ENCODE measurements around the gene GGPS1.

Gene GGPS1

GRCh38 chr1:235319255-235319654 is 9.1 kb upstream of the GGPS1 start:
- Histone ChIP-seq H3K36me3 (peaks cover 17% of the 10 kb centered on the region), H3K4me1 (ENCODE audit: control insufficient read depth in 1 of 2, insufficient read depth in 1 of 2, low read depth in 1 of 2, low read length in 1 of 2) (peaks cover 6 to 16% of the 10 kb centered on the region in 2 experiments), H3K9me3 (no peaks in the 10 kb centered on the region), H3K27me3 (no peaks in the 10 kb centered on the region), H3K4me3 (ENCODE audit: low read depth in 1 of 2, low read length in 1 of 2) (no peak overlapping the region), H3K27ac (no peak overlapping the region)
- TF ChIP-seq, protein P1, sequence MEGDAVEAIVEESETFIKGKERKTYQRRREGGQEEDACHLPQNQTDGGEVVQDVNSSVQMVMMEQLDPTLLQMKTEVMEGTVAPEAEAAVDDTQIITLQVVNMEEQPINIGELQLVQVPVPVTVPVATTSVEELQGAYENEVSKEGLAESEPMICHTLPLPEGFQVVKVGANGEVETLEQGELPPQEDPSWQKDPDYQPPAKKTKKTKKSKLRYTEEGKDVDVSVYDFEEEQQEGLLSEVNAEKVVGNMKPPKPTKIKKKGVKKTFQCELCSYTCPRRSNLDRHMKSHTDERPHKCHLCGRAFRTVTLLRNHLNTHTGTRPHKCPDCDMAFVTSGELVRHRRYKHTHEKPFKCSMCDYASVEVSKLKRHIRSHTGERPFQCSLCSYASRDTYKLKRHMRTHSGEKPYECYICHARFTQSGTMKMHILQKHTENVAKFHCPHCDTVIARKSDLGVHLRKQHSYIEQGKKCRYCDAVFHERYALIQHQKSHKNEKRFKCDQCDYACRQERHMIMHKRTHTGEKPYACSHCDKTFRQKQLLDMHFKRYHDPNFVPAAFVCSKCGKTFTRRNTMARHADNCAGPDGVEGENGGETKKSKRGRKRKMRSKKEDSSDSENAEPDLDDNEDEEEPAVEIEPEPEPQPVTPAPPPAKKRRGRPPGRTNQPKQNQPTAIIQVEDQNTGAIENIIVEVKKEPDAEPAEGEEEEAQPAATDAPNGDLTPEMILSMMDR (IDR thresholded peaks at IDR 0.05), result no peak

DNA sequence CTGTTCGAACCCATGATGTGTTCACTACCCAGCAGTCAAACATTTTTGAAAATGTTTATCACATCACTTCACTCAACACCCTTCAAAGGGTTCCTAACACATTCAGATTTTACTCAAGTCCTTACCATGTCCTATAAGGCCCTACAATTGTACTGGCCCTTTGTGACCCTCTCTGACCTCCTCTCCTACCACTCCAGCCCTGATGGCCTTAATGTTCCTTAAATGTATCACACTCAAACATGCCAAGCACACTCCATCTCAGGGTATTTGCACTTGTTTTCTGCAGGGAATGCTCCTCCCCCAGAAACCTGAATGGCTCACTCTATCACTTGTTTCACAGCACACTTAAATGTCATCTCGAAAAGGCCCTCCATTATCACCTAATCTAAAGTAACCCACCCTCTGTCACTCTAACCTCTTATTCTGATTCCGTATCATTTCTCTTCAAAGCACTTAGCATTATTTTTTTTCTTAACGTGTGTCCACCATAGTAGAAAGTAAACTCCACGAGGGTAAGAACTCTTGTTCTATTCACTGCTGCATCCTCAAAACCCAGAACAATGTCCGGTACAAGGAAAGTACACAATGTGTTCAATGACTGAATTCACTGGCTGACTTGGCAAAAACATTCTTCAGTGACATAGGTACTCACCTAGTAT is 7.7 kb upstream of the GGPS1 start:
- Histone ChIP-seq H3K27ac (peak overlapping the region; percentile 46), H3K4me1 (ENCODE audit: control insufficient read depth in 1 of 2, insufficient read depth in 1 of 2, low read depth in 1 of 2, low read length in 1 of 2) (peaks cover 18 to 30% of the 10 kb centered on the region in 2 experiments), H3K27me3 (no peaks in the 10 kb centered on the region), H3K9me3 (no peaks in the 10 kb centered on the region), H3K36me3 (peaks cover 17% of the 10 kb centered on the region), H3K4me3 (ENCODE audit: low read depth in 1 of 2, low read length in 1 of 2) (no peak overlapping the region)
- TF ChIP-seq, protein P1 (IDR thresholded peaks at IDR 0.05), result no peak

DNA sequence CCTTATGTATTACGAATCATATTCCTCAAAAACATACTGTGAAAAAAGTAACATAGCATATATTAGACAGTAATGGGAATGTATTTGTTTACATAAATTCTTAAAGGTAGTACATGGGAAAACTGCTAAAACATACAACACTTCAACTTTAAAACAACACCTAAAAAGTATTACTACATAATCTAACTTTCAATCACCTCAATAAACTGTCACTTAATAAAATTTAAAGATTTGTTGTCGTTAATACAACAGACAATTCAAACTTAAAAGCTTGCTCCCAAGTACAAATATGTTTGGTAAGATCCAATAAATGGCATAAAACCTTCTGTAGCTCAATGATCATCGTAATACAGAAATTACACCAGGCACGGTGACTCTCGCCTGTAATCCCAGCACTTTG is 4.1 kb upstream of the GGPS1 start:
- H3K36me3 ChIP-seq, result peaks cover 6% of the 10 kb centered on the region
- no peaks in the 10 kb centered on the region for H3K9me3 ChIP-seq
- H3K27me3 ChIP-seq, result no peaks in the 10 kb centered on the region
- no peak overlapping the region for H3K4me3 ChIP-seq (ENCODE audit: low read depth in 1 of 2, low read length in 1 of 2)
- TF ChIP-seq, protein P1 (IDR thresholded peaks at IDR 0.05), result no peak
- peaks cover 28 to 33% of the 10 kb centered on the region in 2 experiments for H3K4me1 ChIP-seq (ENCODE audit: control insufficient read depth in 1 of 2, insufficient read depth in 1 of 2, low read depth in 1 of 2, low read length in 1 of 2)
- no peak overlapping the region for H3K27ac ChIP-seq

- Histone ChIP-seq H3K9me3 (no peaks in the 10 kb centered on the region), H3K27me3 (no peaks in the 10 kb centered on the region), H3K4me1 (ENCODE audit: control insufficient read depth in 1 of 2, insufficient read depth in 1 of 2, low read depth in 1 of 2, low read length in 1 of 2) (peaks cover 36 to 42% of the 10 kb centered on the region in 2 experiments), H3K4me3 (ENCODE audit: low read depth in 1 of 2, low read length in 1 of 2) (peak overlapping the region in 1 of 2 experiments; percentile 96), H3K27ac (peak overlapping the region; percentile 97), H3K36me3 (no peaks in the 10 kb centered on the region)
- TF ChIP-seq, protein P1 (IDR thresholded peaks at IDR 0.05), result no peak
Measured at GRCh38 chr1:235325139-235325538, 3.2 kb upstream of the GGPS1 start.

DNA sequence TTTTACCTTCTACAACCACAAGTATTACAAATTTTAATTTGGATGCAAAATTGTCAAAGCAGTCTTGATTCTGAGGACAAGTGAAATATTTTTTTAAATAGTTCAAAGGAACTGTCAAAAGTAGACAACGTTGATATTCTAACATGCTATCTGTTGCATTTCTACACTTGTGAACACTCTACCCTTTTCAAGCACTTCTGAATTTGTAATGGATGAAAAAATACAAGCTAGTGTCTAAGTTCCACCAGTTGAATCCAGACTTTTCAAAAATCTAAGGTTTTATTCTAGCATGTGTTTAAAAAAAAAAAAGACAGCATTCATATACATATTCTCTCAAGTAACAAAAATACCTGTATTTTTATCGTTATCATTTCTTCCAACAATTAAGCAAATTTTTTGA is 2.5 kb upstream of the GGPS1 start:
- TF ChIP-seq, protein P1 (IDR thresholded peaks at IDR 0.05), result no peak
- Histone ChIP-seq H3K27me3 (no peaks in the 10 kb centered on the region), H3K27ac (peak overlapping the region; percentile 97), H3K4me1 (ENCODE audit: control insufficient read depth in 1 of 2, insufficient read depth in 1 of 2, low read depth in 1 of 2, low read length in 1 of 2) (peaks cover 44 to 49% of the 10 kb centered on the region in 2 experiments), H3K36me3 (no peaks in the 10 kb centered on the region), H3K9me3 (no peaks in the 10 kb centered on the region), H3K4me3 (ENCODE audit: low read depth in 1 of 2, low read length in 1 of 2) (peak overlapping the region; percentile 96 to 97)
